ENCODE results near the gene SALL2.
A peak's percentile ranks its signal among the peaks of the same experiment; 100 is the strongest.

The SALL2 gene

GRCh38 chr14:21494902-21495762, 31.0 kb downstream of the SALL2 start:
- Mint-ChIP-seq H3K27ac (no peak overlapping the region), H3K9me3 (no peaks in the 10 kb centered on the region)
- no peak for ATAC-seq (replicated peaks)

DNA sequence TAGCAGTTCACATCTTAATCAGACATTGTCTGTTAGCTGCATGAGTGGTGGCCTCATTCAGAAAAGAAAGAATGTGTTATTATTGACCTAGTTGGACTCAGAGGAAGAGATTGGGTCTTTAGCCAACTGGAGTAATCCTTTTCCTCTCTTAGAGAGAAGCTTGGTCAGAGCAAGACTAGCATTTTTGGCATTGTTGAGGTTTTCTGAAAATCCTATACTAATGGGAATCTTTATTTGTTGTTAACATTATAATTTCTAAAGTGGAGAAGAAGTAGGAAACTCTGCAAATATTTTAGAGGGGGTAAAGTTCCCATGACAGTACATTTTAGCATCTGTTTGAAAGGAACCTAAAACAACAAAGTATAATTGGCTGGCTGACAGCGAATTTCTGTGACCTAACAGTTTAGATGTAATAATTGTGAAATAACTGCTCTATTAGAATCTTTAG, 39.5 kb downstream of the SALL2 start:
- no peak overlapping the region for H3K4me3 Mint-ChIP-seq
- no peaks in the 10 kb centered on the region for H3K9me3 Mint-ChIP-seq
- peaks cover 66% of the 10 kb centered on the region for H3K36me3 Mint-ChIP-seq (ENCODE audit: insufficient read depth)
- no peaks in the 10 kb centered on the region for H3K27me3 Mint-ChIP-seq
- peaks cover 0 to 9% of the 10 kb centered on the region in 2 donors for H3K4me1 Mint-ChIP-seq (ENCODE audit: low read depth in 2 of 2)
- no peak for ATAC-seq (replicated peaks)
- no peak overlapping the region for H3K27ac Mint-ChIP-seq
- no peak for DNase-seq

More at GRCh38 chr14:21494902-21495762, 31.0 kb downstream of the SALL2 start:
- no peak overlapping the region for H3K4me3 Mint-ChIP-seq
- H3K4me1 Mint-ChIP-seq (ENCODE audit: low read depth in 2 of 2), result no peaks in the 10 kb centered on the region
- peaks cover 100% of the 10 kb centered on the region for H3K36me3 Mint-ChIP-seq (ENCODE audit: insufficient read depth)
- no peak for DNase-seq
- H3K27me3 Mint-ChIP-seq, result no peaks in the 10 kb centered on the region

DNA sequence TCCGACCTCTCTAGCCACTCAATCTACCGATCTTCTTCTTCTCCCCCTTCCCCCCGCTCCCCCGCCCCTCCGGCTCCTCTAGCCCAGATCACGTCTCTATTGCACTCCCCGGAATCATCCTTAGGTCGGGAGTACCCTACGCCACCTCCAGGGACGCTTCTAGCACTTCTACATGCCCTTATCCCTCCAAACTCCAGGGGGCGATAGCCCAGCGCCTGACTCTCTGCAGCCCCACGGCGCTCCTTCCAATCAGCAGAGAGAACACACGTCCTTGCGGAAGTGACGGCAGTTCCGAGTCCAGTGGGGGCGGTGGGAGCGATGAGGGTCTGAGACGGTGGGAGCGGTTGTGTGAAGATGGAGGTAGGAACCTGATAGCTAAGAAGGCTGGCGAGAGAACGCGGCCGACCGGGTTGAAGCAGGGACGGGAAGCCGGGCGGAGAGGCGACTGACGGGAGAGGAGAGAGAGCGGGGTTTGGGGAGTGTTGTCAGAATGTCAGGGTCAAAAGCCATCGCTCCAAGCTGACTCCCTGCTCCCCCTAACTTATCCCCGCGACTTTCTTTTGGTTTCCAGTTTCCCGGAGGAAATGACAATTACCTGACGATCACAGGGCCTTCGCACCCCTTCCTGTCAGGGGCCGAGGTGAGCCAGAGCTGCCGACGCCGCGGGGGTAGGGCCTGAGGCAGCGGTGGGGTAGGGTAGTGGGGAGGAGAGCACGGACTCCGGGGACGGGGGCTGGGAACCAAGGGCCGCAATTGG, 49.0 kb downstream of the SALL2 start, which contains the start of the genes RAB2B and TOX4:
Gene RAB2B (minus strand): TSS at position 35 of the 757 bp plus-strand sequence. CDS start 87 bp downstream, outside the sequence.
Gene TOX4 (plus strand): TSS at position 271 of the 757 bp plus-strand sequence. CDS start 84 bp downstream, at position 355.
- Mint-ChIP-seq H3K4me3 (peak within 1 kb of the TSS; percentile 98), H3K9me3 (no peaks in the 10 kb centered on the region), H3K27me3 (no peaks in the 10 kb centered on the region), H3K27ac (peak within 1 kb of the TSS; percentile 98 to 99), H3K36me3 (ENCODE audit: insufficient read depth) (peaks cover 32% of the 10 kb centered on the region), H3K4me1 (ENCODE audit: low read depth in 2 of 2) (peaks cover 17 to 27% of the 10 kb centered on the region in 2 donors)
- ATAC-seq (replicated peaks) (peak; percentile 96), DNase-seq (peak; percentile 94 to 97 (median 95))

GRCh38 chr14:21476523-21476924, 49.6 kb downstream of the SALL2 start:
- ATAC-seq (replicated peaks), result peak; percentile 45
- H3K27me3 Mint-ChIP-seq, result no peaks in the 10 kb centered on the region
- H3K36me3 Mint-ChIP-seq (ENCODE audit: insufficient read depth), result peaks cover 38% of the 10 kb centered on the region
- peaks cover 18 to 27% of the 10 kb centered on the region in 2 donors for H3K4me1 Mint-ChIP-seq (ENCODE audit: low read depth in 2 of 2)
- peak overlapping the region; percentile 98 for H3K4me3 Mint-ChIP-seq
- H3K27ac Mint-ChIP-seq, result peak overlapping the region; percentile 98 to 99
- DNase-seq, result no peak
- H3K9me3 Mint-ChIP-seq, result no peaks in the 10 kb centered on the region

DNA sequence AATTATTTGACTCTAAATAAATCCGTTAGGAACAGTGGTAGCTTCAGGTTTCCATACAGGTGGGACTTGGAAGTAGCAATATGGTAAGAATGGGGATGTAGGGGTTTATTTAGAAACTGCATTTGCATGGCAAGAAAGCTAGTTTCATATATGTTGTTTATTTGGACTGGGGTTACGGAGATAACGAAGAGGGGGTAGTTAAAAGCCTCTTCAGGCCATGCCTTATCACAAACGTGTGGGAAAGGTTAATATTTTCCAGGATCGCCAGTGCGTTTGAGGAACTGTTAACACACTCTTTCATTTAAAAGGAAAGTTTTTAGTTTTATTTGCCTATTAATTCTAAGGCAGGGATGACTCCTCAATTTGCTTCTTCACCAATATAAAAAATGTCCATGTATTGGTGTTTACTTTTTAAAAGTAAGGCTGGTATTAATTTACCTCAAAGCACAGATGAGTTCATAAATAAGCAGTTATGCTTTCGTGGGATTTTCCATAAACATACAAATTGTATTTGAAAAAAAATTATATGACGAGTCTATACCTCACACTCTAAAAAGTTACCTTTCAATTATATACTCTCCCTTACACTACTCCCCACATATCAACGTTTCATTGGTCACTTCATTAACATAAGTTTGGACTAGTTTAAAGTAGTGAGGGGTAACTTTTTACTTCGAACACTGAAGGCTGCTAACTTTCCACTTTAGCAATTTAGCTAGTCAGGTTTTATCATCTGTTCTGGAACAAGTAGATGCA, 50.2 kb downstream of the SALL2 start:
- H3K27ac Mint-ChIP-seq, result peak overlapping the region; percentile 98 to 99
- DNase-seq (no peak), ATAC-seq (replicated peaks) (no peak)
- H3K27me3 Mint-ChIP-seq, result no peaks in the 10 kb centered on the region
- H3K4me3 Mint-ChIP-seq, result peak overlapping the region; percentile 98
- peaks cover 18 to 27% of the 10 kb centered on the region in 2 donors for H3K4me1 Mint-ChIP-seq (ENCODE audit: low read depth in 2 of 2)
- H3K9me3 Mint-ChIP-seq, result no peaks in the 10 kb centered on the region
- H3K36me3 Mint-ChIP-seq (ENCODE audit: insufficient read depth), result peaks cover 44% of the 10 kb centered on the region

Data from effector memory CD8-positive, alpha-beta T cell (primary cell).